Activated naive CD4-positive, alpha-beta T cell treated with anti-CD3 and anti-CD28 coated beads for 36 hours (primary cell): Measurements from ENCODE around the gene TCF4. TPM values are rescaled to one million over a fixed set of nuclear protein-coding genes. Genes with fewer than 3 reads are reported as not detected.

Experiments
- CTCF ChIA-PET: fragments of 350-600 bp; sonication (Branson Sonifier 250); formaldehyde crosslinking; loops from one replicate; lab custom pipeline; 2021; ENCODE audit warnings: antibody characterized with exemption; lab: Charles Lee
- DNase-seq: peaks from one replicate; pipeline ENCODE4 v3.0.0-alpha.2; 2020
- H3K27ac Mint-ChIP-seq: one replicate; pipeline ENCODE4 v1.8.0; 2021; ENCODE audit warnings: mild to moderate bottlenecking, mixed read lengths
- H3K27me3 Mint-ChIP-seq: one replicate; pipeline ENCODE4 v1.8.0; 2021; ENCODE audit warnings: low read depth, mixed read lengths
- H3K36me3 Mint-ChIP-seq: one replicate; pipeline ENCODE4 v1.8.0; 2021; ENCODE audit warnings: low read depth, mixed read lengths
- H3K4me1 Mint-ChIP-seq: one replicate; pipeline ENCODE4 v1.8.0; 2021; ENCODE audit warnings: low read depth, mixed read lengths
- H3K4me3 Mint-ChIP-seq: one replicate; pipeline ENCODE4 v1.8.0; 2021; ENCODE audit warnings: mild to moderate bottlenecking, moderate library complexity, mixed read lengths
- H3K9me3 Mint-ChIP-seq: one replicate; pipeline ENCODE4 v1.8.0; 2021; ENCODE audit warnings: mixed read lengths
- intact Hi-C: fragments of 100-400 bp; cut with micrococcal nuclease; formaldehyde crosslinking; loops from one replicate; pipeline ENCODE4 v1.15.1; 2023
- total RNA-seq, 2 experiments: library from RNA; stranded (reverse); gene quantifications; one replicate each; pipeline ENCODE4 v1.2.3, GENCODE V29; 2021

Gene TCF4
- total RNA-seq, 2 experiments from 2014 or later = 0.49 to 0.91 TPM

DNA sequence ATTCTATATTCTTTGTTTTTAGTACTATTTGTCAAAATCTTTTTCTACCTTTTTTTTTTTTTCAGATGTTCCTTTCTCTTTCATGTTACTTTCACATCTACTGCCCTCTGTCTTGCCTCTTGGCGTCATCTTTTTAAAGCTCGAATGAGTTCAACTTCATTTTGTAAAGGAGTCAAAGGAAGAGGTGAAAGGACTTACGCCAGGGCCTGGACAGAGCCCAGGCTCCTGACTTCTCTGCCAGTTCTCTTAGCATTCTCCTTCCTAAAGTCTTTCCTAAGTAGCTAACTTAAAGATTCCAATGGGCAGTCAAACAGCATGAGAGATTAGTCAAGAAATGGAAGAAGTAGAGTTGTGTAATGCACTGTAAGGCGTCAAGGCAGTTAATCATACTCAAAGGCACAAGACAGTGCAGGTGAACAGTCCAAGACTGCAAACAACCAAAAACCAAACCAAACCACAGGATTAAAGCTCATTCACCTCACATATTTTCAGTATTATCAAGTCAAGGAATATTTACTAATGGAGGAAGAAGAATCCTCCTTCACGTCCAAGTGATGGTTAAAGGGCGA lies 301.7 kb downstream of the TCF4 start:
- no peak for DNase-seq
- H3K9me3 Mint-ChIP-seq = no peaks in the 10 kb centered on the region
- H3K4me1 Mint-ChIP-seq = no peaks in the 10 kb centered on the region
- H3K27ac Mint-ChIP-seq = no peak overlapping the region
- intact Hi-C loops = no loop called here
- H3K4me3 Mint-ChIP-seq = no peak overlapping the region
- CTCF ChIA-PET = no interaction called here
- H3K27me3 Mint-ChIP-seq = no peaks in the 10 kb centered on the region
- H3K36me3 Mint-ChIP-seq = no peaks in the 10 kb centered on the region

DNA sequence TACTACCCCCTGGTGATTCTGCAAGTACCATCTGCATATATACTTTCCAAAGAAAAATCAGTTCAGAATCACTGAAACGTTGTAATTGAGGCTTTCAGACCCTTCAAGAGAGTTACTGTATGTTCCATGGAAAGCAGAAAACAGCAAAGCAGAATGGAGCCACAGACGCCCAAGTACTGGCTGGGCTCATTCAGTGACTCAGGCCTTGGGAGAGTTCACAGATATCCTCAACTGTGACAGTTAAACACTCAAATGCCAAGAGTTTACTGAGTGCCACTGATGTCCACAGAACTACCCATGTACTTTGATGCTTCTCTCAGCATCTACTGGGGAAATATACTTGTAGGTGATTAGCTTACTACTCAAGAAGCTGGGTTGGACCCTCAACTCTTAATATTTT lies 303.4 kb downstream of the TCF4 start:
- CTCF ChIA-PET = no interaction called here
- no peaks in the 10 kb centered on the region for H3K4me1 Mint-ChIP-seq
- intact Hi-C loops = no loop called here

DNA sequence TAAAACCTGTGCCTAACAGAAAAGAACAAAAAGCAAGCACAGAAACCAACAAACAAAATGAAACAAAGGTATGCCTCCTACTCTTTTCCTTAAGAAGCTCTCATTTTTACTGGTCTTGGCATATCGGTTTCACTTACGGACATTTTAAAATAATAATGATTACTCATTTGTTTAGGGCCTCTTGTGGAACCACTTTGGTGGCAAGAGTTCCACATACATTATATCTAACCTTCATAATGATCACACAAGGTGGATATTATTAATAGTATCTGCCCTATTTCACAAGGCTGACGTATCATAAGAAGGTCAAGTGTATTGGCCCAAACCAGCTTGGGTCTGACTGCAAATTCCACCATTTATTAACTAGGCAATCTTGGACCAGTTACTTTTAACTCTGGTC lies 304.7 kb downstream of the TCF4 start:
- H3K4me1 Mint-ChIP-seq = no peaks in the 10 kb centered on the region
- no peaks in the 10 kb centered on the region for H3K27me3 Mint-ChIP-seq
- H3K27ac Mint-ChIP-seq = no peak overlapping the region
- H3K9me3 Mint-ChIP-seq = no peaks in the 10 kb centered on the region
- CTCF ChIA-PET = no interaction called here
- no peaks in the 10 kb centered on the region for H3K36me3 Mint-ChIP-seq
- no peak overlapping the region for H3K4me3 Mint-ChIP-seq
- intact Hi-C loops = no loop called here
- no peak for DNase-seq

More for the DNA sequence above, 303.4 kb downstream of the TCF4 start:
- no peaks in the 10 kb centered on the region for H3K27me3 Mint-ChIP-seq
- H3K27ac Mint-ChIP-seq = no peak overlapping the region
- no peaks in the 10 kb centered on the region for H3K9me3 Mint-ChIP-seq
- no peaks in the 10 kb centered on the region for H3K36me3 Mint-ChIP-seq
- no peak for DNase-seq
- no peak overlapping the region for H3K4me3 Mint-ChIP-seq

DNA sequence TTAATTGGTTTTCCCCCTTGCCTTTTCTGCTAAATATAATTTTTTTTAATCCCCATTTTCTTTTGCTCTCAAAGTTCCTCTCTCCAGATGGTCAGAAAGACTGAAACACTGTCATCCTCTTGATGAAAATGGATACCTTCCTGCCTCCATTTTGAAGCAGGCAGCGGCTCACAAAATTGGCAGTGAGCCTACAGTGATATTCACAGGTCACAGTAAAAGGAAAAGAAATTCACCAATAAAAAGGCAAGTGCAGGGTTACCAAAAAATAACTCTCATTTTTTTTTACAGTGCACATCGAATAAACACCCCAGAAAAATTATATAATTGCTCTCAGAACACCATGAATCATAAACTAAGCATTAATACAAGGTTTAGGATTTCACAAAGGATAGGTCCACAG lies 307.5 kb downstream of the TCF4 start:
- no peak for DNase-seq
- no peak overlapping the region for H3K4me3 Mint-ChIP-seq
- no peaks in the 10 kb centered on the region for H3K27me3 Mint-ChIP-seq
- no peaks in the 10 kb centered on the region for H3K4me1 Mint-ChIP-seq
- no peaks in the 10 kb centered on the region for H3K36me3 Mint-ChIP-seq
- intact Hi-C loops = no loop called here
- no peaks in the 10 kb centered on the region for H3K9me3 Mint-ChIP-seq
- H3K27ac Mint-ChIP-seq = no peak overlapping the region
- CTCF ChIA-PET = no interaction called here

- no peak for DNase-seq
- H3K9me3 Mint-ChIP-seq = peaks cover 1% of the 10 kb centered on the region
- CTCF ChIA-PET = interaction anchor here (1.2 to 1.7 kb wide), 2 partner anchors 21 to 40 kb away, joined by 3 to 5 read pairs; no protein-coding TSS in a partner anchor
- intact Hi-C loops = no loop called here
- no peaks in the 10 kb centered on the region for H3K4me1 Mint-ChIP-seq
- H3K27ac Mint-ChIP-seq = no peak overlapping the region
- no peak overlapping the region for H3K4me3 Mint-ChIP-seq
- H3K27me3 Mint-ChIP-seq = no peaks in the 10 kb centered on the region
- no peaks in the 10 kb centered on the region for H3K36me3 Mint-ChIP-seq
Observed at GRCh38 chr18:55275039-55275901, 312.7 kb downstream of the TCF4 start.

DNA sequence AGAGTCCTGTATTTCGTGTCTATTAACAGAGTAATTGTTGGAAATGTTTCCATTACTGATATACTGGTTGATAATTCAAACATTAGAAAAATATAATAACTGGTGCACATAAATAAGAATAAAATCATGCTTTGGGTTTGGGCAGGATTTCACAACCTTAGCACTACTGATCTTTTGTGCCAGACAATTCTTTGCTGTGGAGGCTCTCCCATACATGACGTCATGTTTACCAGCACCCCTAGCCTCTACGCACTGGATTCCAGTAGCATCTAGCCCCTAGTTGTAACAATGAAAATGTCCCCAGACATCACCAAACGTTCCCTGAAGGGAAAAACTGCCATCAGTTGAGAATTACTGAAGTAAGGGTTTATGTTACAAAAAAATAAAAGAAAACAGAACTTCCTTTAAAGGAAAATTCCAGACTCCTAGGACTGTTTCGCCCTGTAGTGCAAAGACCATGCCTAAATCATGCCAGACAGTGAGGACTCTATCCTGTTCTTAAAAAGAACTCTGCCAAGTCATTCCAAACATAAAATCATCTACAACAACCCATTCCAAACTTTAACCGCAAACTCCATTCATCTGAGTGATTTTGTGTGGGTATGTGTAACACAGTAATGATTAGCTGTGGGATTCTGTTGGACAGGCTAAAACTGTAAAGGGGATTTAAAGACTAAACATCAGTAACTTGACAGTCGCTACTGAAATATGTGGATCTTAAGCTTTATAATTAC lies 315.3 kb downstream of the TCF4 start:
- intact Hi-C loops = no loop called here
- H3K27me3 Mint-ChIP-seq = no peaks in the 10 kb centered on the region
- no peaks in the 10 kb centered on the region for H3K36me3 Mint-ChIP-seq
- no peak overlapping the region for H3K4me3 Mint-ChIP-seq
- DNase-seq = no peak
- CTCF ChIA-PET = no interaction called here
- no peaks in the 10 kb centered on the region for H3K4me1 Mint-ChIP-seq
- peaks cover 1% of the 10 kb centered on the region for H3K9me3 Mint-ChIP-seq
- no peak overlapping the region for H3K27ac Mint-ChIP-seq

DNA sequence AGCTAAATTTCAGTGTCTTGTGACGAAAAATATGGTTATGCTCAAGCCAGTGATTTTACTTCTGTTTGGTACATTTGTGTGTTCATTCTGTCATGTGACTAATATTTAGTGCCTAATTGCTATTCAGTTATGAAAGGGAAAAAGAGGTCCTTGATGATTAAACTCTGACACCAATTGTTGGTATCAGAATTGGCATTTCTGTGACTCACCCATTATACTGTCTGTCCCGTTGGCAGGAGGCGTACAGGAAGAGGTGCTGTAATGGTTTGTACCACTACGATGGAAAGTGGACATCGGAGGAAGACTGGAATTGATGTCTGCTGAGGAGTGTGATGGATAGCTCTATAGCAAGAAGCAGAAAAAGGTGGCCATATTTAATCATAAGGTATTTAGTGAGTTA lies 318.4 kb downstream of the TCF4 start:
- no peaks in the 10 kb centered on the region for H3K36me3 Mint-ChIP-seq
- H3K27ac Mint-ChIP-seq = no peak overlapping the region
- CTCF ChIA-PET = interaction anchor here (0.6 kb wide), 1 partner anchor 439 kb away, joined by 3 read pairs; no protein-coding TSS in a partner anchor
- no peak overlapping the region for H3K4me3 Mint-ChIP-seq
- H3K4me1 Mint-ChIP-seq = no peaks in the 10 kb centered on the region
- DNase-seq = no peak
- intact Hi-C loops = no loop called here
- peaks cover under 1% of the 10 kb centered on the region for H3K9me3 Mint-ChIP-seq
- H3K27me3 Mint-ChIP-seq = no peaks in the 10 kb centered on the region

DNA sequence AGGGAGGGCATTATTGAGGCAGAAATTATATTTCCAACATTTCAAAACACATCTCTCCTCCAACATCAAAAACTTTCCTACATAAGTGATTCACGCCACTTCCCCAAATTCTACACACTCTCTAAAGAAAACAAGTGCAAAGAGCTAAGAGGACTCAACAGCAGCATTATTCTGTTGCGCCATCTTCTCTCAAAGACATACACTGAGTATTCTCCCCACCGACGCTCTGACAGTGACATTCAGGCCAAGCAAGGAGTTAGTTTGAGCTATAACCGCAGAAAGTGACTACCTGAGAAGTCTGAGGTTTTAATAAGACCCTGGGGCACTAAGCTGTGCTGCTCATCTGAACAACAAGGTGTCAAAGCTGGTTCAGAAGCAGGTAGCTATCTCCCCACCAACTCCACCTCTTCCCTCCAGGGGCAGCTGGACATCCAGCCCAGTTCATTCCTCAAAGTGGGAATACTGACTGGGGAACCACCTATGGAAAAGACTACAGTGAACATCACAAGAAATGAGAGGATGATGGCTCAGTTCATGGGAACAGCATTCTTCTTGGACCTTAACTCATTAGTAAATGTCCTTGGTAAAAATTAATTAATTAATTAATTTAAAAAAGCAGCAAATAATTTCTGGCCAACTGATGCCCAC lies 319.2 kb downstream of the TCF4 start:
- CTCF ChIA-PET = no interaction called here
- no peaks in the 10 kb centered on the region for H3K9me3 Mint-ChIP-seq
- H3K27ac Mint-ChIP-seq = no peak overlapping the region
- no peaks in the 10 kb centered on the region for H3K27me3 Mint-ChIP-seq
- DNase-seq = no peak
- intact Hi-C loops = no loop called here
- H3K36me3 Mint-ChIP-seq = no peaks in the 10 kb centered on the region
- H3K4me1 Mint-ChIP-seq = no peaks in the 10 kb centered on the region
- no peak overlapping the region for H3K4me3 Mint-ChIP-seq

- Mint-ChIP-seq H3K36me3 (no peaks in the 10 kb centered on the region), H3K9me3 (no peaks in the 10 kb centered on the region), H3K27me3 (no peaks in the 10 kb centered on the region), H3K27ac (no peak overlapping the region), H3K4me1 (no peaks in the 10 kb centered on the region), H3K4me3 (no peak overlapping the region)
- no peak for DNase-seq
- intact Hi-C loops = no loop called here
- CTCF ChIA-PET = no interaction called here
Observed at GRCh38 chr18:55268151-55268601, 319.8 kb downstream of the TCF4 start.

DNA sequence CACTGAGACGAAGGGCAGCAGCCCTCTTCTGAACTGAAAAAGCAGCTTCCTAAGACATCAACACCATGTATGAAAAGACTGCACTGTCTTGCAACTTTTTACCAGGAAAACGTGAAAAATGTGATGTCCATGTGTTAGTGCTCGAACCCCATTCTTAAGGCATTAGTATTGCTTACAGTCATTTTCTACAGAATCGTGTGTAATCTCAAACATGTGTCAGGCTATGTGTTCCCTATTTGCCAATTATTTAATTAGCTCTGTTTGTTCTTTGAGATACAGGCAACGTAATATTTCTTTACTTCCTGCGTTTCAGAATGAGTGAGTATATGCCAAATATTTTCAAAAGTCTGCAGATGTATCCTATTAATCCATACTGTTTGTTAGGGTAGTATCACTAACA lies 321.0 kb downstream of the TCF4 start:
- no peak overlapping the region for H3K4me3 Mint-ChIP-seq
- no peak overlapping the region for H3K27ac Mint-ChIP-seq
- no peaks in the 10 kb centered on the region for H3K27me3 Mint-ChIP-seq
- no peak for DNase-seq
- H3K4me1 Mint-ChIP-seq = no peaks in the 10 kb centered on the region
- no peaks in the 10 kb centered on the region for H3K36me3 Mint-ChIP-seq
- CTCF ChIA-PET = interaction anchor here (1.0 kb wide), 1 partner anchor 9 kb away, joined by 5 read pairs; no protein-coding TSS in a partner anchor
- H3K9me3 Mint-ChIP-seq = no peaks in the 10 kb centered on the region
- intact Hi-C loops = no loop called here

DNA sequence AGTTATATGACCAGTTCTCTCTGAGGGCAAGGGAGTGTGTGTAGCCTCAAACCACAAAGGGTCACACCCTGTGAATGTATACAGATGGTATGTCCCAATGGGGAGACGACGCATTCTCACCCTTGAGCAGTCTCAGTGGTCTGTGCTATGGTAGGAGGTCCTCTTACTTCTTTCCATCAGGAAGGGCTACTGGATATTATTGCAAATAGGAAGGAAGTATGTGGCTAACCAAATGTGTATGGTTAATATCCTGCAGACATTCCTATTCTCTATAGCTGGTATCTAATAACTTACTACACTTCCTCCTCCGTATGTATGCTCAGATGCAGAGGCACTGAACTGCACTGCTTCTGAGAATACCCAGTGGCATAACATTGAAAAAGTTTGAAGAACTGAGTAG lies 322.0 kb downstream of the TCF4 start:
- intact Hi-C loops = no loop called here
- Mint-ChIP-seq H3K27me3 (no peaks in the 10 kb centered on the region), H3K4me1 (no peaks in the 10 kb centered on the region), H3K4me3 (no peak overlapping the region), H3K27ac (no peak overlapping the region), H3K36me3 (no peaks in the 10 kb centered on the region), H3K9me3 (no peaks in the 10 kb centered on the region)
- CTCF ChIA-PET = no interaction called here
- DNase-seq = no peak

DNA sequence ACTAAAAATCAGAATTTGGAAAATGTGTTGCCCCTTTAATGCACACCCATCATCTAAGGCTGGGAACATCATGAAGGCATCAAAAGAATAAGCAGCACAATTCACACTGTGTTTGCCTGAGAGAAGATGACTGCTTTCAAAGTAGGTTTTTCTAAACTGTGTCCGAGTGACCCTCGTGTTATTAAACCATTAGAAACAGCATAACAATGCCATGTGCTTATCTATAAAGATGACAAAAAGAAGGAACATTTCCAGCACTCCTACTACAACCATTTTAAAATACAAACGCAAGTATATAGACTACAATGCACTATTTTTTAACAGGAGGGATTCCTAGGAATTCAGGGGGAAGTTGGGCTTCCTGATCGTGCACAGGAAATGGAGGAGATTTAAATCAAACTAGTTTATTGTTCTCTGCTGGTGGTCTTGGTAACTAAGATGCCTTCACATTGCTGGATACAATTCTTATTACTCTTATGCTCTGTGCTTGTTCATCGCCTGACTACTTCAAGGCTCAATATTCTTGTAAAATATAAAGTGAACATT lies 322.8 kb downstream of the TCF4 start:
- Mint-ChIP-seq H3K27ac (no peak overlapping the region), H3K4me1 (no peaks in the 10 kb centered on the region), H3K4me3 (no peak overlapping the region), H3K27me3 (no peaks in the 10 kb centered on the region), H3K9me3 (no peaks in the 10 kb centered on the region), H3K36me3 (no peaks in the 10 kb centered on the region)
- DNase-seq = no peak
- CTCF ChIA-PET = no interaction called here
- intact Hi-C loops = no loop called here
